Mesenchymal stem cell (in vitro differentiated cells and primary cell): ENCODE measurements around the gene MOB3B.

Experiments
- DNase-seq: peaks from one replicate; pipeline ENCODE4 v3.0.0-alpha.2; 2013
- H2AFZ ChIP-seq: one replicate; pipeline ENCODE4 v1.6.1; 2013; ENCODE audit warnings: low read depth, mild to moderate bottlenecking, control low read depth, inconsistent platforms, low read length, moderate library complexity
- H2AK5ac ChIP-seq: 2 replicates; pipeline ENCODE4 v1.6.1; 2013; ENCODE audit warnings: low read length, moderate library complexity, mild to moderate bottlenecking, inconsistent platforms; ENCODE audit not compliant: severe bottlenecking
- H2BK120ac ChIP-seq: one replicate; pipeline ENCODE4 v1.6.1; 2013; ENCODE audit warnings: low read depth, mild to moderate bottlenecking, inconsistent platforms, low read length, moderate library complexity
- H2BK12ac ChIP-seq, 2 experiments: one replicate each; pipeline ENCODE4 v1.6.1; 2013; ENCODE audit warnings: inconsistent platforms in 2 of 2, low read length in 2 of 2, mild to moderate bottlenecking in 2 of 2, moderate library complexity in 2 of 2, control low read depth in 1 of 2
- H2BK15ac ChIP-seq: one replicate; pipeline ENCODE4 v1.6.1; 2013; ENCODE audit warnings: mild to moderate bottlenecking, low read depth, inconsistent platforms; ENCODE audit not compliant: poor library complexity, severe bottlenecking
- H2BK5ac ChIP-seq: 2 replicates; pipeline ENCODE4 v1.6.1; 2013; ENCODE audit warnings: low read depth, mild to moderate bottlenecking, low read length, control low read depth, inconsistent platforms; ENCODE audit not compliant: poor library complexity, severe bottlenecking
- H3K14ac ChIP-seq, 2 experiments: one replicate each; pipeline ENCODE4 v1.6.1; 2013; ENCODE audit warnings: inconsistent platforms in 2 of 2, low read length in 2 of 2, control low read depth in 1 of 2, mild to moderate bottlenecking in 1 of 2, moderate library complexity in 1 of 2
- H3K18ac ChIP-seq, 2 experiments: one replicate each; pipeline ENCODE4 v1.6.1; 2013; ENCODE audit warnings: inconsistent platforms in 2 of 2, low read length in 2 of 2, control low read depth in 1 of 2, low read depth in 1 of 2, mild to moderate bottlenecking in 1 of 2
- H3K23ac ChIP-seq, 2 experiments: one replicate each; pipeline ENCODE4 v1.6.1; 2013; ENCODE audit warnings: inconsistent platforms in 2 of 2, low read length in 2 of 2, mild to moderate bottlenecking in 2 of 2, moderate library complexity in 2 of 2, control low read depth in 1 of 2
- H3K27ac ChIP-seq: 2 replicates; pipeline ENCODE4 v1.5.1; 2013; ENCODE audit warnings: mild to moderate bottlenecking, moderate library complexity, low read length, control low read depth, inconsistent platforms; ENCODE audit not compliant: poor library complexity, severe bottlenecking
- H3K27me3 ChIP-seq, 2 experiments: 2 replicates each; pipeline versions ENCODE4 v1.6.1 to v1.7.0; 2013; ENCODE audit warnings: low read length in 2 of 2, mild to moderate bottlenecking in 2 of 2, moderate library complexity in 2 of 2, control low read depth in 1 of 2, inconsistent platforms in 1 of 2; ENCODE audit not compliant: control insufficient read depth in 1 of 2, insufficient read depth in 1 of 2
- H3K36me3 ChIP-seq, 2 experiments: 2 replicates each; pipeline versions ENCODE4 v1.6.1 to v1.7.0; 2013; ENCODE audit warnings: low read length in 2 of 2, control low read depth in 1 of 2, inconsistent platforms in 1 of 2, low read depth in 1 of 2, mild to moderate bottlenecking in 1 of 2; ENCODE audit not compliant: insufficient read depth in 2 of 2, control insufficient read depth in 1 of 2
- H3K4ac ChIP-seq, 2 experiments: one replicate each; pipeline ENCODE4 v1.6.1; 2013; ENCODE audit warnings: inconsistent platforms in 2 of 2, low read length in 2 of 2, mild to moderate bottlenecking in 2 of 2, moderate library complexity in 2 of 2, control low read depth in 1 of 2, low read depth in 1 of 2
- H3K4me1 ChIP-seq: 2 replicates; pipeline ENCODE4 v1.6.1; 2013; ENCODE audit warnings: low read depth, low read length, control low read depth; ENCODE audit not compliant: control insufficient read depth, insufficient read depth
- H3K4me2 ChIP-seq: 2 replicates; pipeline ENCODE4 v1.6.1; 2013; ENCODE audit warnings: low read length, mild to moderate bottlenecking, inconsistent platforms; ENCODE audit not compliant: poor library complexity, severe bottlenecking
- H3K4me3 ChIP-seq, 2 experiments: 2 replicates each; pipeline versions ENCODE4 v1.5.1 to v1.7.0; 2013; ENCODE audit warnings: low read length in 2 of 2, mild to moderate bottlenecking in 2 of 2, control low read depth in 1 of 2, low read depth in 1 of 2; ENCODE audit not compliant: insufficient read depth in 1 of 2
- H3K79me1 ChIP-seq: replicated peaks from 2 replicates; pipeline ENCODE4 v1.6.1; 2013; ENCODE audit warnings: mild to moderate bottlenecking, control low read depth, low read length, inconsistent platforms; ENCODE audit not compliant: poor library complexity, severe bottlenecking
- H3K9ac ChIP-seq: 2 replicates; pipeline ENCODE4 v1.7.0; 2013; ENCODE audit warnings: mild to moderate bottlenecking, low read length, moderate library complexity
- H3K9me3 ChIP-seq: 2 replicates; pipeline ENCODE4 v1.7.0; 2013; ENCODE audit warnings: mild to moderate bottlenecking, low read length; ENCODE audit not compliant: control insufficient read depth
- H4K8ac ChIP-seq: one replicate; pipeline ENCODE4 v1.6.1; 2013; ENCODE audit warnings: inconsistent platforms, mild to moderate bottlenecking, low read length, moderate library complexity
- H4K91ac ChIP-seq: one replicate; pipeline ENCODE4 v1.6.1; 2013; ENCODE audit warnings: mild to moderate bottlenecking, low read length, inconsistent platforms
- WGBS: methylation state at CpG from one replicate; pipeline ENCODE4 v1.1.7; 2013; ENCODE audit warnings: mixed read lengths; 5-methylcytosine and 5-hydroxymethylcytosine counted together

Gene MOB3B

DNA sequence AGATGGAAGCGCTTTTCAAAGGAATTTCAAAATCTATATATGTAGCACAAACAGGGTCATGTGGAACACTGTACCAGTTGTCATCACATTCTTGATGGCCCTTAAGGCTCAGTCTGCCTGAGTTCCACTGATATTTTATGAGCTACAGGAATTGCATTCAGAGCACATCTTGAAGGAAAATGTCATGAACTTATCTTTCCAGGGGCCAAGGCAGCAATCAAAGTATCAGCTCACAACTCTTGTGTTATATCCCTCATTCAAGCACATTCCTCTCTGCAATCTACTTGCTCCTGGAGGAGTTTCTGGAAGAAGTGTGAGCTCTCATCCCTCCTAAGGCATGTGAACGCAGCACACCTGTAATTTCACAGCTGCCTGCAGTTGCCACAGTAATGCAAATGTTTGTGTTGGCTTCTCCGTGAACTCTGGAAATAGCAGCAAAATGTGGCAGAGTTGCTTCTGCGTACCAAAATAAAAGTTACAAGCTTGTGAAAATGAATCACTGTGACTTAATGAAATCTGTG is 143.0 kb downstream of the MOB3B start:
- no peak overlapping the region for H3K4me2 ChIP-seq
- 69% methylated on average over 4 of the region's 4 CpGs for WGBS
- no peak overlapping the region for H2AFZ ChIP-seq
- no peak overlapping the region for H2BK5ac ChIP-seq
- H3K4me3 ChIP-seq: no peak overlapping the region
- no peak overlapping the region for H4K91ac ChIP-seq
- no peak overlapping the region for H2AK5ac ChIP-seq
- H3K14ac ChIP-seq: no peak overlapping the region
- H2BK120ac ChIP-seq: no peak overlapping the region
- H3K9me3 ChIP-seq: no peaks in the 10 kb centered on the region
- no peak overlapping the region for H3K18ac ChIP-seq
- H2BK12ac ChIP-seq: no peak overlapping the region
- H3K36me3 ChIP-seq: no peaks in the 10 kb centered on the region
- no peak overlapping the region for H3K4ac ChIP-seq
- H3K4me1 ChIP-seq: peaks cover 1% of the 10 kb centered on the region
- no peak for DNase-seq
- H3K9ac ChIP-seq: no peak overlapping the region
- H2BK15ac ChIP-seq: no peak overlapping the region
- H3K79me1 ChIP-seq: no peaks in the 10 kb centered on the region
- no peak overlapping the region for H3K23ac ChIP-seq
- no peak overlapping the region for H4K8ac ChIP-seq
- no peak overlapping the region for H3K27ac ChIP-seq
- peaks cover 46 to 59% of the 10 kb centered on the region in 2 experiments for H3K27me3 ChIP-seq

DNA sequence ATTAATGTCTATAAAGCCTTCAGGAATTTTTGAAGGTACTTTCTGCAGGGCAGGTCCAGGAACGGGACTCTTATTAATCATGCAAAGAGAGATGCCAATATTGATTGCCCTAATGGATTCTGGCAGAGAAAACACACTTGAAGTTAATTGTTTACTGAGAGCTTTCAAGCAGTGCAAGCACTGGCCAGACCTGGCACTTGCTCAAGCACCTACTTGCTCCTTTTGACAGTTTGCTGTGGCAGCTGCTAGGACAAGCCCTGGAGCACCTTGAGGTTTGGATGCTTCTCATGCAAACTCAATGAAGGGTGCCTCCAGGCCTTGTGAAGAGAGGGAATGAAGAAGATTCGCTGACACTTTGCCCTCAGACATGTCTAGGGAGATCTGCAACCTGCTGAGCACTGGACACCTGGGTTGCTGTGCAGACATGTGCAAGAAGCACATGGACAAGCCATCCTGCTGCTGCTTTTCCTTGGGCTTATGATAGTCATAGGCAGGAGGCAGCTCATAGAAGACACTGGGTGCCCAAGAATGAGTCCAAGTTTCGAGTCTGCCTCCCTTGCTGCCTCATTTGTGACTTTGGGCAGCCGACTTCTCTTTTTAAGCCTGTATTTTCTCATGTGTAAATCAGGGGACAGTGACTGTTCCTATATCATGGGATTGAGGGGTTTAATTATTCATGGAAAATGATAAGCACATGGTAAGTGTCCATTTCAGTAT is 143.8 kb downstream of the MOB3B start:
- no peak overlapping the region for H3K9ac ChIP-seq
- no peaks in the 10 kb centered on the region for H3K9me3 ChIP-seq
- no peak overlapping the region for H2BK12ac ChIP-seq
- no peak overlapping the region for H4K8ac ChIP-seq
- H3K18ac ChIP-seq: no peak overlapping the region
- no peak overlapping the region for H4K91ac ChIP-seq
- no peak overlapping the region for H3K4me2 ChIP-seq
- H3K14ac ChIP-seq: no peak overlapping the region
- no peak overlapping the region for H2AFZ ChIP-seq
- no peak overlapping the region for H2BK120ac ChIP-seq
- peaks cover 1% of the 10 kb centered on the region for H3K4me1 ChIP-seq
- no peak overlapping the region for H3K4me3 ChIP-seq
- H3K23ac ChIP-seq: no peak overlapping the region
- H3K36me3 ChIP-seq: no peaks in the 10 kb centered on the region
- H3K27ac ChIP-seq: no peak overlapping the region
- WGBS: 76% methylated on average over 4 of the region's 4 CpGs
- H2AK5ac ChIP-seq: no peak overlapping the region
- H2BK5ac ChIP-seq: no peak overlapping the region
- DNase-seq: no peak
- peaks cover 46 to 62% of the 10 kb centered on the region in 2 experiments for H3K27me3 ChIP-seq
- no peaks in the 10 kb centered on the region for H3K79me1 ChIP-seq
- H2BK15ac ChIP-seq: no peak overlapping the region
- H3K4ac ChIP-seq: no peak overlapping the region

GRCh38 chr9:27384262-27385014 is 145.2 kb downstream of the MOB3B start:
- Histone ChIP-seq H3K4me3 (no peak overlapping the region), H2BK120ac (no peak overlapping the region), H2BK12ac (no peak overlapping the region), H3K4me1 (peaks cover 1% of the 10 kb centered on the region), H3K36me3 (no peaks in the 10 kb centered on the region), H3K4me2 (no peak overlapping the region), H3K23ac (no peak overlapping the region), H4K91ac (no peak overlapping the region), H2BK5ac (no peak overlapping the region), H3K27me3 (peaks cover 46 to 63% of the 10 kb centered on the region in 2 experiments), H3K4ac (no peak overlapping the region), H4K8ac (no peak overlapping the region), H2BK15ac (no peak overlapping the region), H2AFZ (no peak overlapping the region), H3K79me1 (no peaks in the 10 kb centered on the region), H3K9ac (no peak overlapping the region), H3K9me3 (no peaks in the 10 kb centered on the region), H3K18ac (no peak overlapping the region), H2AK5ac (no peak overlapping the region), H3K14ac (no peak overlapping the region), H3K27ac (no peak overlapping the region)
- WGBS: 85% methylated on average over 5 of the region's 5 CpGs
- DNase-seq: no peak

- no peak overlapping the region for H3K23ac ChIP-seq
- no peak overlapping the region for H2AFZ ChIP-seq
- no peak overlapping the region for H2BK12ac ChIP-seq
- H2BK120ac ChIP-seq: no peak overlapping the region
- H3K4me2 ChIP-seq: no peak overlapping the region
- H3K4ac ChIP-seq: no peak overlapping the region
- H2AK5ac ChIP-seq: no peak overlapping the region
- H3K79me1 ChIP-seq: no peaks in the 10 kb centered on the region
- no CpG with 5 or more reads among the region's 1 CpG for WGBS
- no peaks in the 10 kb centered on the region for H3K36me3 ChIP-seq
- H3K9me3 ChIP-seq: no peaks in the 10 kb centered on the region
- H3K4me3 ChIP-seq: no peak overlapping the region
- H3K18ac ChIP-seq: no peak overlapping the region
- no peak overlapping the region for H3K27ac ChIP-seq
- H4K8ac ChIP-seq: no peak overlapping the region
- no peak overlapping the region for H3K9ac ChIP-seq
- H3K4me1 ChIP-seq: peaks cover 1% of the 10 kb centered on the region
- peaks cover 51 to 69% of the 10 kb centered on the region in 2 experiments for H3K27me3 ChIP-seq
- no peak overlapping the region for H2BK15ac ChIP-seq
- no peak overlapping the region for H4K91ac ChIP-seq
- no peak for DNase-seq
- no peak overlapping the region for H2BK5ac ChIP-seq
- no peak overlapping the region for H3K14ac ChIP-seq
Measured at GRCh38 chr9:27383524-27383923, 146.1 kb downstream of the MOB3B start.
